ENCODE results near the gene SLC22A23. TPM values are rescaled to one million over a fixed set of nuclear protein-coding genes. Genes with fewer than 3 reads are reported as not detected.

The SLC22A23 gene
- 7.9 to 10.6 TPM (median 9.9 TPM) in 5 replicates for total RNA-seq (2022; extraction: Qiagen RNA extraction)

GRCh38 chr6:3456898-3457709 is at the start of gene SLC22A23:
SLC22A23 (minus strand) TSS chr6:3457050; CDS start chr6:3456559, 491 bp downstream.

GRCh38 chr6:3258720-3259490 is 197.9 kb downstream of the SLC22A23 start, which contains the start of gene PSMG4:
PSMG4 (plus strand) TSS chr6:3258947; CDS start chr6:3259023, 76 bp downstream.

GRCh38 chr6:3227363-3228045 is 229.3 kb downstream of the SLC22A23 start, which contains the start of gene TUBB2B:
TUBB2B (minus strand) TSS chr6:3227653; CDS start chr6:3227543, 110 bp downstream.

Other genes starting within 250 kb of the SLC22A23 start
- gene TUBB2B, start 229.4 kb downstream of the SLC22A23 start, total RNA-seq (2022; extraction: Qiagen RNA extraction), result 13.0 to 14.6 TPM (median 13.4 TPM) in 5 replicates
- gene PSMG4, start 198.1 kb downstream of the SLC22A23 start, total RNA-seq (2022; extraction: Qiagen RNA extraction), result 17.2 to 31.2 TPM (median 28.7 TPM) in 5 replicates